CD4-positive, alpha-beta T cell treated with Interferon alpha-2 for 1 hour (primary cell): ENCODE measurements around the gene HMGN3.

Source experiments
- DNase-seq, 2 donors: peaks; one replicate each; pipeline ENCODE4 v3.0.0-alpha.2; 2020 to 2022

HMGN3 gene

GRCh38 chr6:79184086-79184485, 50.4 kb downstream of the HMGN3 start:
- no peak for DNase-seq

DNA sequence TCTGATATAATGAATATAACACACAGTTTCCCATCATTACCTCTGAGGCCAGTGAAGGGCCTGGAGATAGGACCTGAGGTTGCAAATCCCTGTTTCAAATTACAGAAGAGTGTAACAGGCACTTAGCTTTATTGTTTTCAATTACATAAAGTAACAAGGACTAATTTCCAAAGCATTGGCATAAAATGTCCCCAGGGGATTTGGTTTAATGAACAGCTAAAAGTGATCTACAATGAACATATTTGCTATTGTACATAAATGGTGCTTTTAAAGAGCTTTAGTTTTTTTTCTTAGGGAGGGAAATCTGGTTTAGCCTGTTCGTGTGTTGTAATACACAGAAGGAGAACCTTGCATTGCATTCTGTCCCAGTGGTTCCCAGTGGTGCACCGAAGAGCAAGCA, 54.4 kb downstream of the HMGN3 start:
- DNase-seq: no peak

DNA sequence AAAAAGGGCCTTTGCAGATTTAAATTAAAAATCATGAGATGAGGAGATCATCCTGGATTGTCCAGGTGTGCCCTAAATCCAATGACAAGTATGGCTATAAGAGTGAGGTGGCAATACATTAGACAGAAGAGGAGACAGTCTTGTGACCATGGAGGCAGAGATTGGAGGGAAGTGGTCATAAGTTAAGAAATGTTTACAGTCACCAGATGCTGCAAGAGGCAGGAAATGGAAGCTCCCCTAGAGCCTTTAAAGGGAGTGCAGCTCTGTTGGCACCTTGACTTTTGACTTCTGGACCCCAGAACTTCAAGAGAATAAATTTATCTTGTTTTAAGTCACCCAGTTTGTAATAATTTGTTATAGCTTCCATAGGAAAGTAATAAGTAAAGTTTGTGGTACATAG, 61.1 kb downstream of the HMGN3 start:
- no peak for DNase-seq

DNA sequence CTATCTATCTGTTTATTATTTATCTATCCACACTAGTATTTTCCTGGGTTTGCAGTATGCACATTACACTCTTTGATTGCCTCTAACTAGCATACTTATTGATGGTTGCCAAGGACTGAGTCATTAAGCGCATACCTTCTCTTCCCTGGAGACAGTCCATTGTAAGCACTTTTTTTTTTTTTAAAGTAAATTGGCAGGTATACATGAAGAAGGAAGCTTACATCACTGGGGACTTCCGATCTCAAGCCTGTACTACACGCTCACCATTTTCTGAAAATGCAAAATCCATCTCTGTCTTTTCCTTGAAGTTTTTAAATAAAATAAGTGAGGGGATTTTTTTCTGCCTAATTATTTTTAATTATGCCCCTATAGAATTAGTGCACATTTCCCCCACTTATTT, 63.5 kb downstream of the HMGN3 start:
- DNase-seq: no peak

DNA sequence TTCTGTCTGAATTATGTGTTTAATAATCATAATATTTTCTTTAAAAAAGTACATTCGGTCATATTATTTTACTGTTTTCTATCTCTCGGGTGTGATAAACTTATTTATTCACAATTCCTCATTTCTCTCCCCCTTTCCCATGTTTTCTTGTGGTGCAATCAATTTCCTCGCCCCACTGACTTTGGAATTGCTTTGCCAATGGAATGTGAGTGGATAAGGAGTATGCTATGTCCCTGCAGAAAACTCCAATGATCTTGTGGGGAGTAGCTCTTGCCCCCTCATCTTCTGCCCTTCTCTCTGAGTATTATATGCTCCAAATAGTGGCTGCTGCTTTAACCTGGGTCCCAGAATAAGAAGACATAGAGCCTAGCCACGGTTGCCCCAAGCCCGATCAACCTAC, 64.1 kb downstream of the HMGN3 start:
- no peak for DNase-seq

DNA sequence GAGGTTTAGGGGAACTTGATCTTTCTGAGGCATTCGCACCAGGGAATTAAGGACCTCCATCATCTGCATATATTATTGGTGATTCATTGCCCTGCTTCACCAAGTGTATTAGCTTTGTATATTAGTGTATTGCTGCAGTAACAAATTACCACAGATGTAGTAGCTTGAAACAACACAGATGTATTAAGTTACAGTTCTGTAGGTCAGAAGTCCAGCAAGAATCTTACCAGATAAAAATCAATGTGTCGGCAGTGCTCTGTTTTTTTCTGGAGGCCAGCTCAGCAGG, 65.8 kb downstream of the HMGN3 start:
- no peak for DNase-seq

DNA sequence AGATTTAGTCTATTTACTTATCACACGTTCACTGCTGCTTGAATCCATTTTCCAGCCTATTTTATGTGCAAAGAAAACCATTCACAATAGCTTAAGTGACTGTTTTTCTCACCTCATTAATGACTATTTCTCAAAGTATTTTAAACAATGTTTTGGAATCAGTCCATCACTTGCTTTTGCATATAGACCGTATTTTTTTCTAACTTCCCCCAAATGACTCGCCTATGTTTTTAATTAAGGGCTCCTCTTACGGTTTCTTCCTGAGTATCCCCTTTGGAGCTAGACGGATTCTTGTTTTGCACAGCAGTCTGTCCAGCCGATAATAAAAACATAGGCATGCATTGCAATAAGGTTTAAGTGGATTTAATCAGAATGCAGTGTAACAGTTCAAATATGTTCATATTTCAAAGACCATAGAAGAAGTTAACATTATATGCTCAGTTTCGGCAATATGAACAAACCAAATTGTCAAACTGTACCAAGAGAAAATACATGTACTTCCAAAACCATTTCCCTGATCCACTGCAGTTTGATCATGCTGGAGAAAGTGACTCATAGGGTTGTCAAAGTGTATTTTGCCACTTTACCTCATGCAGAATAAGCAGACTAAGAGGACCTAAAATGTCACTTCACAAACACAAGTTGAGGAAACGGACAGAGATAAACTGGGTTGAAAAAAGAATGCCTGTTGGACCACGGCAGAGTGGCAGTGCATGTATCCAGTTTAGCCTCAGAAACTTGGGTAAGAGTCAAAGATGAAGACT, 66.4 kb downstream of the HMGN3 start:
- no peak for DNase-seq

DNA sequence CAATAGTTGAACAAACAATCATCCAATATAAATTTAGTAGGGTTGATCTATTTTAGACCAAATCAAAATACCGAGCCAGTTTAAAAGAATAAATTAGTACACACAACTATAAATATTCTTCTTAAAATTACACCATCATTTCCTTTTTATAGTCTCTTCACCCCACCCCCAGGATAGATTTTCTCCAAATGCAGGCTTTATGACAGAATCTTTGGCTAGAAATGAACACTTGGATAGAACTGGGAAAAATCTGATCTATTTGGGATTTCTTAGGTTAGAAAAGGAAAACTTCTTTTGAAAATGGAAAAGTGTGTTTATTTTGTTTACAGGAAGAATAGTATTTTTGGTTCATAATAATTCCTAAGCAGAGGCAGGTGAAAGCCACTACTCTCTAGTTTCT, 74.6 kb downstream of the HMGN3 start:
- DNase-seq: no peak

- DNase-seq: no peak
These were observed 75.5 kb downstream of the HMGN3 start for GRCh38 chr6:79158856-79159516.

- no peak for DNase-seq
These were observed 76.4 kb downstream of the HMGN3 start for GRCh38 chr6:79157961-79158644.

GRCh38 chr6:79152269-79152737, 82.2 kb downstream of the HMGN3 start:
- no peak for DNase-seq
